ENCODE data around the gene DCPS.

Gene DCPS

GRCh38 chr11:126328938-126329643 is 25.2 kb downstream of the DCPS start:
- DNase-seq: no peak

GRCh38 chr11:126329644-126330211 is 25.9 kb downstream of the DCPS start:
- no peak for DNase-seq

DNA sequence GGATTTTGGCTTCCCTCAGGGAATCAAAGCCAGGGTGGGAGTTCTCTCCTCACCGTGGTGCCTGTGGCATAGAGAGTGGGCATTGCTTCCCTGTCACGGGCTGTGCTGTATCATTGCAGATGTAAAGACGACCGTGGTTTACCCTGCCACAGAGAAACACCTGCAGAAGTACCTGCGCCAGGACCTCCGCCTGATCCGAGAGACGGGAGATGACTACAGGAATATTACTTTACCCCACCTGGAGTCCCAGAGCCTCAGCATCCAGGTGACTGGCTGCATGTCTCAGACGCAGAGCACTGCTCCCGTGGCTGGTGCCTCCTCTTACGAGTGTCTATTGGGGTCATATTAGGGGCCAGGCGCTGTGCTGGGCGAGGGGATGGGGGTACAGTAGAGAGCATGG is 27.4 kb downstream of the DCPS start:
- no peak for DNase-seq

- DNase-seq: no peak
Measured at GRCh38 chr11:126332221-126332711, 28.4 kb downstream of the DCPS start.

DNA sequence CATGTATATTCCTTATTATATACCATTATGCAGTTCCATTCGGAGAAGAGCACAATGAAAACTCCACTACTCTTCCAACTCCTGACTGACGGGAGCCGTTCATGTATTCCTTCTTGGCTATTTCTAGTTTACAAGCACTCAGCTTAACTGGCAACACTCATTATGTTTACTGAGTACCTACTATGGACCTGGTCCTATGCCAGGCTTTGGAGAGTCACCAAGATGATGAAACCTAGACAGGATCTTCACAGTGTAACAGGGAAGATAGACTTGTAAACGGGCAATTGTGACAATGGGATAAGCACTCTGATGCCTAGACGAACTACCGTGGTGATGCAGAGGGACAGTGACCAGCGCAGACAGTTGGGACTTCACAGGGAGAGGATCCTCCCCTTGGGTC is 29.3 kb downstream of the DCPS start:
- DNase-seq: no peak

DNA sequence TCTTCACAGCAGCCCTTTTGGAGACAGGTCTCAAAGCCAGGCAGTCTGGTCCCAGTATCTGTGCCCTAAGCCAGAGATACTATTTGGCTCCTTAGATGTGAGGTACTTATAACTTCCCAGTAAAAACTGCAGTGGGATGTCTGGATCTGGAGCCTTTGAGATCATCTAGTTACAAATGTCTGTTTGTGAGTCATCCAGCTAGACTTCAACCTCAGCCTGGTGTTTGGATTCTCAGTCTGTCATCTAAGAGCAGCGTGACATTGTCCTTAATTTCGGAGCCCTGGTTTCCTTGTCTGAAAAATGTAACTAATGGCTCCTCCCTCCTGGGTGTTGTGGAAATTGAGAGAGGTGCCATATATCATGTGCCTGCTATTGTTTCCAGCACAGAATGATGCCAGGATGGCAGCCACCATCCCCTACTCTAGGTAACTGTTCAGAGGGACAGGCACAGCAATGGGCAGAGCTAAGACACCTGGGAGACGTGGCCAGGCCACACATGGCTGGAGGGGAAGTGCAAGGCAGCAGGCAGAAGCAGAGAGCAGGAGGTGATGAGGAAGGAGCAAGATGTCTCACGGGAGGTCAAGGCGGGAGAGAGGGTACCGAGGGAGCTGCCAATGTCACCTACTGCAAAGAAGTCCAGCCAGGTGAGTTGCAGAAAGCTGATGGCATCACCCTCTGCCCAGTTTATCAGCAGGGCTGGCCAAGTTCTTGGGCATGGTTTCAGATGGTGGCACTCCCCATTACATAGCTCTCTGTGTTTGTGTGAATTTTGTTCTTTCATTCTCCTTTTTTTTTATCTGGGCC is 31.0 kb downstream of the DCPS start:
- DNase-seq: no peak

DNA sequence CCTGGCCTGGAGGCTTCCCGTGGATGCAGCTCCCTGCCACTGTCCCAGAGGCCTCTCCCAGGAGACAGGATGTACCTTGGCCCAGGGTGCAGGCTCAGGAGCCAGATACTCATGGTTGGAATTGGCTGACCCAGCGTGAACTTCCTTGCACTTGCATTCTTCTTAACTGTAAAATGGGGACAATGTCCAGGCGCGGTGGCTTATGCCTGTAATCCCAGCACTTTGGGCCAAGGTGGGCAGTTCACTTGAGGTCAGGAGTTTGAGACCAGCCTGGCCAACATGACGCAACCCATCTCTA is 31.6 kb downstream of the DCPS start:
- DNase-seq: no peak

- no peak for DNase-seq
Measured at GRCh38 chr11:126336138-126336541, 32.3 kb downstream of the DCPS start.

DNA sequence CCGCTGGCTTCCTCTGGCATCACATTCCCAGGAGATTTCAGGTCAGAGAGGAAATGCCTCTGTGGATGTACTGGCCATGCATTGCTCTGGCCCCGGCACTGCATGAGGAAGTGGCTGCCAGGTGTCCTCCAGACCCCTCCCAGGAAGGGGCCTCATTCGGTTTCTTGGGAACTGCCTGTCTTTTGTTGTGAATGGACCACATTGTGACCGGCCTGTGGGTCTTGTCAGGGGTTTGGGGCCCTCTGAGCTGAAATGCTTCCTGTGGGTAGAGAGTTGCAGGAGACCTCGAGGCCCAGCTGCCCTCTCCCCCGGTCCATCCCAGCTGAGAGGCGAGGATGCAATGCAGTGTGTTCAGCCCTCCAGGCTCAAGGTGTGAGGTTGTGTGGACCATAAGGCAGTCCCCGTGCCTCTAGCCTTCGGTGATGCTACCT is 32.8 kb downstream of the DCPS start:
- no peak for DNase-seq

DNA sequence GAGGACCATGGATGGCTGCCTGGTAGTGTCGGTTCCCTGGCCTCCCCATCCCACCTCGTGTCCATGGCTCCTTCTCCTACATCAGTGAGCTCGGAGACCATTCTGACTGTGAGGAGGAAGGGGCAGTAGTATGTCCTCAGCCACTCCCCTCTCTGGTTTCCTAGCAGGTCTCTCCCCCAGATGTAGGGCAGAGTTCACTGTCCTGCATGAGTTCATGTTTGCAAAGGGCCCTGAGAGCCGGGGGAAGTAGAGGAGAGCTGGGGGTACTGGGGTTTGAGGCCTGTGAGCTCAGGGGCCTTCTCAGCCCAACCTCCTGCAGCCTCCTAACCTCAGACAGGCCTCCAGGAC is 33.2 kb downstream of the DCPS start:
- no peak for DNase-seq

DNA sequence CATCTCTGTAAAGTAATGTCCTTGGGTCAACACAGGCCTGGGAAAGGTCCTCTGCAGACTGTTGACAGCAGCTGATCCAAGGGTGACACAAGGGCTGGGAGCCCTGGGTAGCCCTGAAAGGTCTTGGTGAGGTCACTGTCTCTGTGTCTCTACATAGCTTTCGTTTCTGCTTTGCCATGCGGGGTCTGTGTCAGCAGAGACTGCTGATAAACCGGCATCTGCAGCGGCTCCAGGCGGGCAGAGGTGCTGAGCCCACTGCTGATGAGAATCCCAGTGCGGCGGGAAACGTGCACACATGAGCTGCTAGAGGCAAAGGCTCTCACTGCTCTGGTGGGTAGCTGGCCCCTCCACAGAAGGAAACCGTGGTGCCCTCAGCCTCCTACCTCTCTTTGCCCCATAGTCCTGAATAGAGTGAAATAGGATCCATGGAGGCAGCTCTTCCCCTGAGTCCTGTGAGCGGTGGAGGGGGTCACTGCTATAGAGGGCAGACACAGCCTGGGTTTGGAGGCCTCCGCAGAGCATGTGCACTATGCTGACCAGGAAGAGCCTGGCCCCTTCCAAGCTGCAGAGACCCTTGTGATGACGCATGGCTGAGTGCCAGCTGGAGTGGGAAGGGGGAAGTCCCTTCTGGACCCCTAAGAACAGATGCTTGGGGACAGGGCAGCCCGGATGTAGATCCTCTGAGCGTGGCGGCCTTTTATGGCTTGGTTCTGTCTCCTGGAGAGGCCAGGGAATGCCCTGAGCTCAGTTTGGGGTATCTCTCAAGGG is 33.8 kb downstream of the DCPS start:
- DNase-seq: no peak

GRCh38 chr11:126338346-126339055 is 34.6 kb downstream of the DCPS start:
- DNase-seq: no peak

DNA sequence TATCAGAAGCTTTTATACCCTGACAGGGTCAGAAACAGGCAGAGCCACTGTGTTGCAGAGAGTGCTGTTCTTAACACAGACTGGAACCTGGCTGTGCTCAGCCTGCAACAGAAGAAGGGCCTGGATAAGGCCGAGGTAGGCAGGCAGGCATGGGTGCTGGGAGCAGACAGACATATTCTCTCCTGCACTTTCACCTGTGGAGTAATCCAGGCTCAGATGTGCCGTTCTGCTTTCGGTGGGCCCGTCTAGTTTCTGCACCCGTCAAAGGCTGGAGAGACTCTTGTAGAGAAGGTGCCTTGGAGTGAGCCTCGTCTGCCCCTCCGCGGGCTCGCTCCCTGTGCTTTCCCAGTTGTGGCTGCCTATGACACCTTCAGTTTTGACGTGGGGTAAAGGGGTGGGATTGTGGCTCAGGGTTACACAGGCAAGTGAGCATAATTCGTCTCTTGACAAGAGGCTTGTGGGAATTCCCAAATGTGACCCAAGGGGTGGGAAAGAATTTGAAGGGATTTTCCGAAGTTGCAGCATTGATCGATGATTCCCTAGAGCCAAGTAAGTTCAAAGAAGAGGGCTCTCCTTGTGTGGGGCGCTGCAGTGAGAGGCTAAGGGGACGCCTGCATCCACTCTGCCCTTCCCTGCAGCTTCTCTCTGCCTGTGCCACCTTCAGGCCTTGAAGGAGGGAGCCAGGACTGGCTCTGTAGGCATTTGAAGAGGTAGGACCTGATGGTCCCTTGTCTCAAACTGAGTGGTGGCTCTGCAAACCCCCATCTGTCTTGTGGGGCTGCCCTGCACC is 35.4 kb downstream of the DCPS start:
- no peak for DNase-seq

DNA sequence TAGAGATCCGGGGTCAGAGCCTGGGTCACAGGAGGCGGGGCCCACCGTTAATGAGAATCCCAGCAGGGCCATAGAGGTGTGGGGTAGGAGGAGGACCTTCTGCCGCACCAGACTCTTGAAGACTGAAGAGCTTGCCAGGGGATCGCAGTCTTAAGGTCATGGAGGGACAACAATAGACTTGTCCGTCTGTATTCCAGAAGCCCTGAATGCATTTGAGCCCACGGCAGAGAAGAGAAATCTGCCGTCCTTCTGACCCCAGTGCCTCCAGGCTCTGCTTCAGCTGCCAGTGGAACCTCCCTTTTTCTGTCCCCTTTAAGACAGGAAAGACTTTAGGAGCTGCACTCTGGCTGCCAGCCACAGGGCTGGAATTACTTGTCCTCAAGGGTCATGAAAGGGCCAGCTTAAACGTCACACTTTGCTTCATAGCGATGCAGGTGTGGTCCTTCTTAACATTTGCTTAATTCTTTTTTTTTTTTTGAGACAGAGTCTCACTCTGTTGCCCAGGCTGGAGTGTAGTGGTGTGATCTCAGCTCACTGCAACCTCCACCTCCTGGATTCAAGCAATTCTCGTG is 36.1 kb downstream of the DCPS start:
- no peak for DNase-seq

DNA sequence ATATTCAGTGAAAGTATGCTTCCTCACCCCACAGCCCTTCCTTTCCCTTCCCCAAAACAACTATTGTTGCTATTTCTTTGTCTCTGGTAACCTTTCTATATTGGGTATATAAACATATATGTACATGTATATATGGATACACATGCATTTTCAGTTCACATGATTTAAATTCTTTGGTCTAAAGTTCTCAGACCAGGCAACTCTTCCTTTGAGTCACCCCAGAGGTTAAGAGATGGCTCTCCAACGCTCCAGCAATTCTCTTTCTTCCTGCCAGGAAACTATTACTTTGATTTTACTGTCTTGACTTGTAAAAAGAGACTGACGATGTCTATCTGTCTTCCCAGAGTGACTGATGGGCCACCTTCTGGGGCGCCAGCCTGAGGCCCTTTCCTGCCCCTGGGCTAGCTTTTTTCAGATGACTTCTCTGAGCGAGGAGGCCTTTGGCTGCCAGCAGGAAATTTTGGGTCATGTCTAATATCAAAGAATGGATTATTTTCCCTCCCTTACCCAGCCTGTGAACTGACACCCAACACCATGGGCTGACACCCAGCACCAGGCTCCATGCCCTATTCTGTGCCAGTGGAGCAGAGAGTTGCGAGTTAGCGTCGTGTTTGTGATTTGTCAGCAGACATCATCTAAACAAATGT is 37.2 kb downstream of the DCPS start:
- DNase-seq: no peak

DNA sequence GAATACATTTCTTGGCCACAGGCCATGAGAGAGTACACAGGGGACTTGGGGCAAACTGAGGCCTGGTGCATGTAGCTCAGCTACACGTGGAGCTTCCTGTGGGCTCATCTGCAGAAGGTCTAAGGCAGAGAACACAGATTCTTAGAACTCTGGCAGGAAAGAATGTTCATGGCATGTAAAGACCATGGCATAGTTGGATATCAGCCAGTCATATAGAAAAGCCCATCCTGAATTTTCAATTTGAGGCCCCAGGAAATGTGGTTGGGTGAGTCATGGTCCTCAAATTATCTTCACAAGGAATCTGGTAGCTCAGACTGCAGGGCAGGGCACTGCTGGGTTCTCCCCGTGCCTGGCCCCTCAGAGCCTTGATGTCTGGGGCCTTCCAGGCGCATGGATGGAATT is 37.9 kb downstream of the DCPS start:
- no peak for DNase-seq

- DNase-seq: no peak
Measured at GRCh38 chr11:126343051-126343450, 39.2 kb downstream of the DCPS start.

- no peak for DNase-seq
Measured at GRCh38 chr11:126344141-126345080, 40.6 kb downstream of the DCPS start.

GRCh38 chr11:126345283-126345682 is 41.4 kb downstream of the DCPS start:
- DNase-seq: no peak

All from stimulated activated naive CD4-positive, alpha-beta T cell treated with Interleukin-2 at 50 U/mL for 16 hours (primary cell).